Thoracic aorta (tissue), 2 donors: Measurements from ENCODE around the gene TINAGL1. TPM values are rescaled to one million over a fixed set of nuclear protein-coding genes. Genes with fewer than 3 reads are reported as not detected.

Source experiments
- ATAC-seq: fragments of 150-250 bp; one replicate; pipeline ENCODE4 v1.8.0; 2017; ENCODE audit warnings: low read depth; ENCODE audit not compliant: insufficient number of reproducible peaks, low FRiP score
- DNase-seq: peaks from one replicate; pipeline ENCODE4 v3.0.0-alpha.2; 2020; ENCODE audit warnings: low spot score
- H3K27ac ChIP-seq, 2 donors: fragments of 200-600 bp; sonication (generic); 1 replicate in 1 of 2; 2 replicates in 1 of 2; pipeline ENCODE4 v1.5.1; 2016; ENCODE audit warnings: mild to moderate bottlenecking in 2 of 2, moderate library complexity in 2 of 2
- H3K27me3 ChIP-seq: fragments of 200-600 bp; sonication (generic); replicated peaks from 2 replicates; pipeline ENCODE4 v1.6.0; 2016; ENCODE audit warnings: mild to moderate bottlenecking; ENCODE audit not compliant: insufficient read depth
- H3K36me3 ChIP-seq: fragments of 200-600 bp; sonication (generic); one replicate; pipeline ENCODE4 v1.5.1; 2016
- H3K4me1 ChIP-seq, 2 donors: fragments of 200-600 bp; sonication (generic); 1 replicate in 1 of 2; 2 replicates in 1 of 2; pipeline versions ENCODE4 v1.5.1 to v1.6.0; 2016; ENCODE audit warnings: low read depth in 2 of 2, mild to moderate bottlenecking in 1 of 2; ENCODE audit not compliant: control insufficient read depth in 1 of 2
- H3K4me3 ChIP-seq: fragments of 200-600 bp; sonication (generic); 2 replicates; pipeline ENCODE4 v1.5.1; 2016; ENCODE audit warnings: mild to moderate bottlenecking
- H3K9me3 ChIP-seq: fragments of 200-600 bp; sonication (generic); 2 replicates; pipeline ENCODE4 v1.5.1; 2016
- total RNA-seq, 2 donors: library from RNA; depleted of rRNA; stranded (reverse); fragments of >200 nt; gene quantifications; one replicate each; pipeline versions ENCODE4 v1.1.0 to v1.2.3, GENCODE V29; 2016
- TF ChIP-seq, protein P1 (sequence below): fragments of 200-600 bp; sonication (generic); IDR thresholded peaks from one replicate; pipeline ENCODE4 v1.5.1; 2019; ENCODE audit warnings: antibody characterized with exemption

TINAGL1 gene
- total RNA-seq, 2 donors from 2014 or later: 581 to 1,250 TPM

DNA sequence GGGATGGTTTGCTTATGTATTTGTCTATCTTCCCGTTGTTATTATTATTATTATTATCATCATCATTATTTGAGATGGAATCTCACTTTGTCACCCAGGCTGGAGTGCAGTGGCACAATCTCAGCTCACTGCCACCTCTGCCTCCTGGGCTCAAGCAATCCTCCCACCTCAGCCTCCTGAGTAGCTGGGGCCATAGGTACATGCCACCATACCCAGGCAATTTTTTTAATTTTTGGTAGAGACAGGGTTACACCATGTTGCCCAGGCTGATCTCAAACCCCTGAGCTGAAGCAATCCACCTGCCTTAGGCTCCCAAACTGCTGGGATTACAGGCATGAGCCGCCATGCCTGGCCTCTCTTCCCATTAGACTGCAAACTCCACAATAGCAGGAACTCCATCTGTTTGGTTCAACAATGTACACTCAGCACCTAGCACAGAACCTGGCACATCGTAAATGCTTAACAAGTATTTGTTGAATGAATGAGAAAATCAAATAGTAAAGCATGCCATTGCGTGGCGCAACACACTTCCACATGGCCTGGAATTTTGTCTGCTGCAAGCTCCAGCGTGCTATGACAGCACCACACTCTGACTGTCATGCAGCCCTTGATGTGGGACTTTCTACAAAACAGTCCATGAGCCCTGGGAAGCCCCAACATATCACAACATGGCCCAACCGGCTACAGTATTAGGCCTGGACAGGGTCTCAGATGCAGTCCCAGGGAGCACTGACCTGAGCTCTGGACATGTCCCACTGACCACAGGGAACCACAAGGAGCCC lies 3.8 kb upstream of the TINAGL1 start:
- no peak for ATAC-seq
- Histone ChIP-seq H3K27me3 (no peaks in the 10 kb centered on the region), H3K9me3 (no peaks in the 10 kb centered on the region), H3K4me3 (no peak overlapping the region), H3K4me1 (peaks cover 40 to 58% of the 10 kb centered on the region in 2 donors), H3K36me3 (no peaks in the 10 kb centered on the region), H3K27ac (peak overlapping the region; percentile 95 to 97)
- no peak for DNase-seq
- TF ChIP-seq, protein P1, sequence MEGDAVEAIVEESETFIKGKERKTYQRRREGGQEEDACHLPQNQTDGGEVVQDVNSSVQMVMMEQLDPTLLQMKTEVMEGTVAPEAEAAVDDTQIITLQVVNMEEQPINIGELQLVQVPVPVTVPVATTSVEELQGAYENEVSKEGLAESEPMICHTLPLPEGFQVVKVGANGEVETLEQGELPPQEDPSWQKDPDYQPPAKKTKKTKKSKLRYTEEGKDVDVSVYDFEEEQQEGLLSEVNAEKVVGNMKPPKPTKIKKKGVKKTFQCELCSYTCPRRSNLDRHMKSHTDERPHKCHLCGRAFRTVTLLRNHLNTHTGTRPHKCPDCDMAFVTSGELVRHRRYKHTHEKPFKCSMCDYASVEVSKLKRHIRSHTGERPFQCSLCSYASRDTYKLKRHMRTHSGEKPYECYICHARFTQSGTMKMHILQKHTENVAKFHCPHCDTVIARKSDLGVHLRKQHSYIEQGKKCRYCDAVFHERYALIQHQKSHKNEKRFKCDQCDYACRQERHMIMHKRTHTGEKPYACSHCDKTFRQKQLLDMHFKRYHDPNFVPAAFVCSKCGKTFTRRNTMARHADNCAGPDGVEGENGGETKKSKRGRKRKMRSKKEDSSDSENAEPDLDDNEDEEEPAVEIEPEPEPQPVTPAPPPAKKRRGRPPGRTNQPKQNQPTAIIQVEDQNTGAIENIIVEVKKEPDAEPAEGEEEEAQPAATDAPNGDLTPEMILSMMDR: no peak

DNA sequence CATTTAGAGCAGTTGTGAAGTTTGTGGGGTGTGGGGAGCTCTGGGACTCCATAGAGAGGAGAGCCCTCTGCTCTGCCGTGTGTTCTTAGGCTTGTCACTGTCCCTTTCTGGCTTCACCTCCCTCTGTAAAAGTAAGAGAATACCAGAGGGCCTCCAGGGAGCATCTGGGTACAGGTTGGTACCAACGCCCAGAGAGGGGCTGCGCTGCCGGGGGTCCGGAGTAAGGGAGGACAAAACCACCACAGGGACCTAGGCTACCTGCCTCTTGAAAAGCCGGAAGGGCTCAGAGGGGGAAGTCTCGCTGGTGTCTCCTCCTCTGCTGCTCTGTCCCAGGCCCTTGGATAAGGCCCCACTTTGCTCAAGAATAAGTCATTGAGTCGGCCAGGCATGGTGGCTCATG lies 3.1 kb upstream of the TINAGL1 start:
- DNase-seq (no peak), ATAC-seq (no peak)
- no peaks in the 10 kb centered on the region for H3K27me3 ChIP-seq
- no peak overlapping the region for H3K4me3 ChIP-seq
- no peaks in the 10 kb centered on the region for H3K9me3 ChIP-seq
- no peaks in the 10 kb centered on the region for H3K36me3 ChIP-seq
- peak overlapping the region; percentile 95 to 97 for H3K27ac ChIP-seq
- TF ChIP-seq, protein P1: no peak
- peaks cover 35 to 51% of the 10 kb centered on the region in 2 donors for H3K4me1 ChIP-seq

DNA sequence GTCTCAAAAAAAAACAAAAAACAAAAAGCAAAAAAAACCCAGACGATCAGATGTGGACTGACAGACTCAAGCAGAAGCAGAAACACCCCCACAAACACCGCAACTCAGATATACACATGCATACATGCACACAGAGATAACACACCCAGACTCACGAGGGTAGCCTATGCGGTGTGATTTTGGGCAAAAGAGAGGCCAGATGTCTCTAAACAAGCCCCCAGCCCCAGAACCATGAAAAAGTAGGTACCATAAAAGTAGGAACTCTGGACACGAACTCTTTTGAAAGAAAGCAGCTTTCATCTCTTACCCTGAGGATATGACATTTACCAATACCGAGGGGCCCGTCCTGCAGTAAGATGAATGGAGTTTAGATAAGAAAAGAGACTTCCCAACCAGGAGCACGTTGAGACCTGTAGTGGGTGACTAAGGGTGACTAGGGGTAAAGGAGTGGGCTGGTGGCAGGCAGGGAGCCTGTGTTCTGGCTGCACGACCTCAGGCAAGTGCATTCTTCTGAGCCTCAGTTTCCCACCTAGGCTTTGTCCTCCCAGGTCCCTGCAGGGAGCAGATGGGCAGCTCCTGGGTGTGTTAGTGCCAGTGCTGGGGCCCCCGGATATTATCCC lies 1.5 kb upstream of the TINAGL1 start:
- Histone ChIP-seq H3K9me3 (no peaks in the 10 kb centered on the region), H3K27me3 (no peaks in the 10 kb centered on the region), H3K36me3 (no peaks in the 10 kb centered on the region), H3K27ac (peak overlapping the region; percentile 95 to 97), H3K4me3 (no peak overlapping the region), H3K4me1 (peaks cover 24 to 43% of the 10 kb centered on the region in 2 donors)
- TF ChIP-seq, protein P1: no peak
- no peak for DNase-seq
- no peak for ATAC-seq

DNA sequence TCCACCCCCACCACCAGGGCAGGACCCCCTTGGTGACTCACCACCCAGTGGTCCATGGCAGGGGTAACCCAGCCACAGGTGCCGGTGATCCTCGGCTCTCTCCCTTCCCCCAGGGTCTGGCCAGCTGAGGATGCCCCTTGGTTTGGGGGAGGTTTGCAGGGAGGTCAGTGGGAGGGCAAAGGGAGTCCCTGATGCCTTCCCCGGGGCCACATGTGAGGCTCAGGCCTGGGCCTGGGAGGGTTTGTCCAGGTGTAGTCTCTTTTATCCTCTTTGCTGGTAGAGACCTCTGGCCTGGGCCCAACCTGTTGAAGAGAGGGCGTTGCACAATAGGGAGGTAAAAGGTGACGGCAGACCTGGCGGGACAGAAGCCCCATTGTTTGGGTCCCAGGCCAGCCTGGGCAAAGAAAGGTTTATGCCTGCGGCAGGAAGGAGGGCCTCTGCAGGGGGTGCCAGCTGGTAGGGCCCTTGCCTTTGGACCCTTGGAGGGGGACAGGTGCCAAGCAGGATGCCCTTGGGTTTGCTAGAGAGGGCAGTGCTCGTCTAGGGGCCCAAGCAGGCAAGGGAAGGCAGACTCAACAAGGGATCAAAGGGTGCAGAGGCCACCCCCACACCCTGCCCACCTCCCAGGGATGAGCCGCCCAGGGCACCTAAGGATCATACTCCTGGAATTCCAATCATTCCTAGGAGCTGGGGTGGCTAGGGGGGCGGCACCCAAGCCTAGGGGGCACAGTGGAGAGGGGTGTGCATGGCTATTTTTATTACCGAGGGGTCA lies 760 bp upstream of the TINAGL1 start:
- no peak for ATAC-seq
- no peak for DNase-seq
- Histone ChIP-seq H3K4me1 (peaks cover 24 to 43% of the 10 kb centered on the region in 2 donors), H3K27ac (peak overlapping the region; percentile 95 to 97), H3K4me3 (peak overlapping the region; percentile 91), H3K9me3 (no peaks in the 10 kb centered on the region), H3K27me3 (no peaks in the 10 kb centered on the region), H3K36me3 (no peaks in the 10 kb centered on the region)
- TF ChIP-seq, protein P1: no peak
